Astrocyte (in vitro differentiated cells and primary cell): ENCODE measurements around the gene GPATCH11. TPM values are rescaled to one million over a fixed set of nuclear protein-coding genes. Genes with fewer than 3 reads are reported as not detected.
A peak's percentile ranks its signal among the peaks of the same experiment; 100 is the strongest.

ENCODE experiments used
- DNase-seq: peaks from one replicate; pipeline ENCODE4 v3.0.0-alpha.2; 2010; ENCODE audit warnings: low read depth
- FAIRE-seq: peaks from 2 replicates; lab custom pipeline; 2011; peaks lifted over from hg19 to GRCh38; lab: Jason Lieb, UNC
- H2AFZ ChIP-seq: 2 replicates; pipeline ENCODE4 v1.6.0; 2012; ENCODE audit warnings: low read depth, low read length, inconsistent platforms
- H3K27ac ChIP-seq: 2 replicates; pipeline ENCODE4 v1.5.1; 2011; ENCODE audit warnings: low read depth, low read length, inconsistent platforms
- H3K27me3 ChIP-seq: 2 replicates; pipeline ENCODE4 v1.6.0; 2011; ENCODE audit warnings: low read length, inconsistent platforms; ENCODE audit not compliant: insufficient read depth
- H3K36me3 ChIP-seq: 2 replicates; pipeline ENCODE4 v1.5.1; 2011; ENCODE audit warnings: low read length, inconsistent platforms; ENCODE audit not compliant: insufficient read depth
- H3K4me1 ChIP-seq: 2 replicates; pipeline ENCODE4 v1.5.1; 2011; ENCODE audit warnings: low read length, inconsistent platforms; ENCODE audit not compliant: insufficient read depth
- H3K4me2 ChIP-seq: 2 replicates; pipeline ENCODE4 v1.6.0; 2012; ENCODE audit warnings: low read length, inconsistent platforms
- H3K4me3 ChIP-seq: 2 replicates; pipeline ENCODE4 v1.5.1; 2011; ENCODE audit warnings: low read depth, mild to moderate bottlenecking, low read length, inconsistent platforms; ENCODE audit not compliant: insufficient read depth
- H3K79me2 ChIP-seq: 2 replicates; pipeline ENCODE4 v1.6.0; 2012; ENCODE audit warnings: mild to moderate bottlenecking, low read length, inconsistent platforms; ENCODE audit not compliant: insufficient read depth
- H3K9ac ChIP-seq: 2 replicates; pipeline ENCODE4 v1.6.0; 2012; ENCODE audit warnings: mild to moderate bottlenecking, low read length, inconsistent platforms
- H3K9me3 ChIP-seq: 2 replicates; pipeline ENCODE4 v1.5.1; 2012; ENCODE audit warnings: low read depth, mild to moderate bottlenecking, low read length, inconsistent platforms; ENCODE audit not compliant: insufficient read depth
- H4K20me1 ChIP-seq: 2 replicates; pipeline ENCODE4 v1.6.0; 2012; ENCODE audit warnings: low read length, inconsistent platforms; ENCODE audit not compliant: insufficient read depth
- H3K27ac Mint-ChIP-seq: one replicate; pipeline ENCODE4 v1.8.0; 2021; ENCODE audit warnings: mild to moderate bottlenecking, mixed read lengths; ENCODE audit not compliant: unreplicated experiment
- H3K27me3 Mint-ChIP-seq: one replicate; pipeline ENCODE4 v1.8.0; 2021; ENCODE audit warnings: low read depth, mixed read lengths; ENCODE audit not compliant: unreplicated experiment
- H3K36me3 Mint-ChIP-seq: one replicate; pipeline ENCODE4 v1.8.0; 2021; ENCODE audit warnings: low read depth, mixed read lengths; ENCODE audit not compliant: unreplicated experiment
- H3K4me1 Mint-ChIP-seq: one replicate; pipeline ENCODE4 v1.8.0; 2021; ENCODE audit warnings: low read depth, mixed read lengths; ENCODE audit not compliant: unreplicated experiment
- H3K4me3 Mint-ChIP-seq: one replicate; pipeline ENCODE4 v1.8.0; 2021; ENCODE audit warnings: mild to moderate bottlenecking, moderate library complexity, mixed read lengths; ENCODE audit not compliant: unreplicated experiment
- H3K9me3 Mint-ChIP-seq: one replicate; pipeline ENCODE4 v1.8.0; 2021; ENCODE audit warnings: mild to moderate bottlenecking, mixed read lengths; ENCODE audit not compliant: unreplicated experiment
- EZH2 ChIP-seq: IDR thresholded peaks from 2 replicates; pipeline ENCODE4 v1.6.1; 2012; ENCODE audit warnings: mild to moderate bottlenecking, low read length, inconsistent platforms; ENCODE audit not compliant: insufficient read depth
- total RNA-seq: library from RNA; stranded (reverse); gene quantifications from 2 replicates; pipeline ENCODE4 v1.2.1, GENCODE V29; 2021
- TF ChIP-seq, protein P1 (sequence below): IDR thresholded peaks from 2 replicates; pipeline ENCODE4 v1.5.1; 2011; ENCODE audit warnings: low read depth, mild to moderate bottlenecking, inconsistent platforms, low read length, moderate library complexity; ENCODE audit not compliant: insufficient read depth

Gene GPATCH11
- total RNA-seq, 1 donor from 2014 or later, result 5.7 TPM

DNA sequence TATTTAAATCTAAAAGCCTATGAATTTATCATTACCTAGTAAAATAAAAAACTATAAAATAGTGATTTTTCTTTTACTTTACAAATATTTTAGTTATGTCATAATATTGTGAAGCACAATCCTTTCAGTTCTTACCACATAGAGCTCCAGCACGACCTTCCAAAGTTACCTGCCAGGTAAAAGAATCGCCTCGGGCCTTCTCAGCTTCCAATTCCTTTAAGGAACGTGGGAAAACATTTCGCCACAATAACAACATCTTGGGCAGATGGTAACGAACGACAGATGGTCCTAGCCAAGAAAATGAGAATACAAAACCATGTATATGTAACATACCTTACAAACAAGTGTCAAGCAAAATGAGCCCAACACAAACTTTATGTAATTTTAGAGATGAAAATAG, 23.9 kb upstream of the GPATCH11 start:
- Histone ChIP-seq H3K79me2 (no peaks in the 10 kb centered on the region), H3K9me3 (no peaks in the 10 kb centered on the region), H3K27me3 (no peaks in the 10 kb centered on the region), H3K4me2 (no peak overlapping the region), H3K4me3 (no peak overlapping the region), H3K4me1 (no peaks in the 10 kb centered on the region), H3K9ac (no peak overlapping the region), H3K36me3 (peaks cover 50% of the 10 kb centered on the region), H2AFZ (no peak overlapping the region), H4K20me1 (no peaks in the 10 kb centered on the region), H3K27ac (no peak overlapping the region)
- DNase-seq, result no peak
- Mint-ChIP-seq H3K27ac (no peak overlapping the region), H3K4me1 (no peaks in the 10 kb centered on the region), H3K36me3 (no peaks in the 10 kb centered on the region), H3K27me3 (no peaks in the 10 kb centered on the region), H3K4me3 (no peak overlapping the region), H3K9me3 (no peaks in the 10 kb centered on the region)
- FAIRE-seq, result no peak
- no peak for TF ChIP-seq EZH2

GRCh38 chr2:37061013-37061711, 23.2 kb upstream of the GPATCH11 start:
- no peak overlapping the region for H2AFZ ChIP-seq
- no peaks in the 10 kb centered on the region for H3K4me1 ChIP-seq
- peak; percentile 43 for FAIRE-seq
- no peak overlapping the region for H3K4me2 ChIP-seq
- no peak for TF ChIP-seq EZH2
- TF ChIP-seq, protein P1, sequence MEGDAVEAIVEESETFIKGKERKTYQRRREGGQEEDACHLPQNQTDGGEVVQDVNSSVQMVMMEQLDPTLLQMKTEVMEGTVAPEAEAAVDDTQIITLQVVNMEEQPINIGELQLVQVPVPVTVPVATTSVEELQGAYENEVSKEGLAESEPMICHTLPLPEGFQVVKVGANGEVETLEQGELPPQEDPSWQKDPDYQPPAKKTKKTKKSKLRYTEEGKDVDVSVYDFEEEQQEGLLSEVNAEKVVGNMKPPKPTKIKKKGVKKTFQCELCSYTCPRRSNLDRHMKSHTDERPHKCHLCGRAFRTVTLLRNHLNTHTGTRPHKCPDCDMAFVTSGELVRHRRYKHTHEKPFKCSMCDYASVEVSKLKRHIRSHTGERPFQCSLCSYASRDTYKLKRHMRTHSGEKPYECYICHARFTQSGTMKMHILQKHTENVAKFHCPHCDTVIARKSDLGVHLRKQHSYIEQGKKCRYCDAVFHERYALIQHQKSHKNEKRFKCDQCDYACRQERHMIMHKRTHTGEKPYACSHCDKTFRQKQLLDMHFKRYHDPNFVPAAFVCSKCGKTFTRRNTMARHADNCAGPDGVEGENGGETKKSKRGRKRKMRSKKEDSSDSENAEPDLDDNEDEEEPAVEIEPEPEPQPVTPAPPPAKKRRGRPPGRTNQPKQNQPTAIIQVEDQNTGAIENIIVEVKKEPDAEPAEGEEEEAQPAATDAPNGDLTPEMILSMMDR, result no peak
- Mint-ChIP-seq H3K27ac (no peak overlapping the region), H3K9me3 (no peaks in the 10 kb centered on the region), H3K27me3 (no peaks in the 10 kb centered on the region), H3K4me3 (no peak overlapping the region), H3K36me3 (no peaks in the 10 kb centered on the region), H3K4me1 (no peaks in the 10 kb centered on the region)
- no peaks in the 10 kb centered on the region for H3K27me3 ChIP-seq
- peaks cover 53% of the 10 kb centered on the region for H3K36me3 ChIP-seq
- DNase-seq, result no peak
- H3K9ac ChIP-seq, result no peak overlapping the region
- H3K4me3 ChIP-seq, result no peak overlapping the region
- H3K27ac ChIP-seq, result no peak overlapping the region
- H4K20me1 ChIP-seq, result no peaks in the 10 kb centered on the region
- no peaks in the 10 kb centered on the region for H3K79me2 ChIP-seq
- no peaks in the 10 kb centered on the region for H3K9me3 ChIP-seq

- no peak overlapping the region for H3K4me3 Mint-ChIP-seq
- H3K4me1 Mint-ChIP-seq, result no peaks in the 10 kb centered on the region
- H4K20me1 ChIP-seq, result no peaks in the 10 kb centered on the region
- no peak overlapping the region for H3K27ac Mint-ChIP-seq
- no peak for TF ChIP-seq EZH2
- TF ChIP-seq, protein P1, result no peak
- no peaks in the 10 kb centered on the region for H3K4me1 ChIP-seq
- no peaks in the 10 kb centered on the region for H3K9me3 ChIP-seq
- H3K9me3 Mint-ChIP-seq, result no peaks in the 10 kb centered on the region
- FAIRE-seq (no peak), DNase-seq (no peak)
- no peak overlapping the region for H3K27ac ChIP-seq
- H3K9ac ChIP-seq, result no peak overlapping the region
- H3K36me3 ChIP-seq, result peaks cover 52% of the 10 kb centered on the region
- H3K27me3 ChIP-seq, result no peaks in the 10 kb centered on the region
- no peak overlapping the region for H3K4me2 ChIP-seq
- no peaks in the 10 kb centered on the region for H3K79me2 ChIP-seq
- no peak overlapping the region for H2AFZ ChIP-seq
- no peaks in the 10 kb centered on the region for H3K36me3 Mint-ChIP-seq
- no peak overlapping the region for H3K4me3 ChIP-seq
- no peaks in the 10 kb centered on the region for H3K27me3 Mint-ChIP-seq
Measured at GRCh38 chr2:37061776-37062175, 22.5 kb upstream of the GPATCH11 start.
